K562 (cell line): ENCODE results near the gene PAM. TPM values are rescaled to one million over a fixed set of nuclear protein-coding genes. Genes with fewer than 3 reads are reported as not detected.

Experiments used
- ATAC-seq: fragments of 200-7000 bp; cut with Tn5 transposase; 3 replicates; pipeline ENCODE4 v1.9.1; 2020; ENCODE audit warnings: moderate library complexity
- BruUV-seq: library from RNA; stranded (reverse); fragments of 400-500 nt; replicated peaks from 2 replicates; lab custom pipeline; 2021; lab: Mats Ljungman, UMichigan
- CTCF ChIA-PET: fragments of 300-600 bp; formaldehyde crosslinking; extraction: SDS; loops from one replicate; lab custom pipeline; 2021; ENCODE audit warnings: low intra/inter-chr PET ratio; lab: Yijun Ruan, JAX
- POLR2A ChIA-PET: fragments of 300-600, 350-650 bp; sonication (Branson Sonifier 250); formaldehyde crosslinking; extraction: SDS; loops from one replicate; lab custom pipeline; 2021; ENCODE audit warnings: antibody characterized with exemption, inconsistent platforms; lab: Yijun Ruan, JAX
- DNase-seq, 4 experiments: peaks; one replicate each; pipeline versions ENCODE4 v3.0.0 to v3.0.0-alpha.2; 2011 to 2018; ENCODE audit warnings: low spot score in 3 of 4, mixed read lengths in 3 of 4; ENCODE audit errors: extremely low read depth in 1 of 4
- FAIRE-seq: peaks from 2 replicates; lab custom pipeline; 2011; peaks lifted over from hg19 to GRCh38; lab: Jason Lieb, UNC
- H2AFZ ChIP-seq: 2 replicates; pipeline ENCODE4 v1.6.0; 2011; ENCODE audit warnings: low read depth, low read length, control low read depth, inconsistent platforms
- H3K27ac ChIP-seq: fragments of 200-600 bp; 3 replicates; pipeline ENCODE4 v1.8.0; 2011; ENCODE audit warnings: low read depth, mild to moderate bottlenecking, control low read depth, inconsistent platforms, low read length, moderate library complexity, mixed read lengths; ENCODE audit errors: extremely low read depth
- H3K27me3 ChIP-seq, 2 experiments: fragments of 300-600 bp in 1 of 2; 2 replicates in 1 of 2; 3 replicates in 1 of 2; pipeline versions ENCODE4 v1.6.0 to v1.8.0; 2011; ENCODE audit warnings: inconsistent platforms in 2 of 2, low read length in 2 of 2, mild to moderate bottlenecking in 1 of 2, mixed read lengths in 1 of 2, moderate library complexity in 1 of 2; ENCODE audit not compliant: control insufficient read depth in 2 of 2, insufficient read depth in 2 of 2
- H3K36me3 ChIP-seq: fragments of 300-600 bp; 3 replicates; pipeline ENCODE4 v1.8.0; 2011; ENCODE audit warnings: mild to moderate bottlenecking, low read length, inconsistent platforms; ENCODE audit not compliant: control insufficient read depth, insufficient read depth
- H3K4me1 ChIP-seq, 2 experiments: fragments of 200-600 bp in 1 of 2; replicated peaks in 1 of 2; 2 replicates in 1 of 2; 3 replicates in 1 of 2; pipeline versions ENCODE4 v1.5.1 to v1.8.0; 2011; ENCODE audit warnings: inconsistent platforms in 2 of 2, low read length in 2 of 2, mild to moderate bottlenecking in 1 of 2, mixed read lengths in 1 of 2, moderate library complexity in 1 of 2; ENCODE audit not compliant: control insufficient read depth in 2 of 2, insufficient read depth in 2 of 2
- H3K4me2 ChIP-seq: 2 replicates; pipeline ENCODE4 v1.6.1; 2011; ENCODE audit warnings: low read length, control low read depth, inconsistent platforms, mixed read lengths; ENCODE audit not compliant: insufficient read depth
- H3K4me3 ChIP-seq: fragments of 200-600 bp; sonication (generic), shearing (Covaris generic); 2 replicates; pipeline ENCODE4 v1.5.1; 2016; ENCODE audit warnings: control low read depth, inconsistent platforms
- H3K79me2 ChIP-seq: fragments of 200-600 bp; 3 replicates; pipeline ENCODE4 v1.8.0; 2011; ENCODE audit warnings: low read length, inconsistent platforms; ENCODE audit not compliant: control insufficient read depth, insufficient read depth
- H3K9ac ChIP-seq, 2 experiments: 2 replicates each; pipeline versions ENCODE4 v1.6.0 to v1.6.1; 2011; ENCODE audit warnings: low read depth in 2 of 2, low read length in 2 of 2, control low read depth in 1 of 2, inconsistent platforms in 1 of 2, mild to moderate bottlenecking in 1 of 2, mixed read lengths in 1 of 2; ENCODE audit not compliant: insufficient read depth in 1 of 2
- H3K9me1 ChIP-seq: one replicate; pipeline ENCODE4 v1.6.0; 2011; ENCODE audit warnings: inconsistent platforms, mild to moderate bottlenecking, low read length, moderate library complexity; ENCODE audit not compliant: control insufficient read depth, insufficient read depth
- H3K9me3 ChIP-seq: replicated peaks from 2 replicates; pipeline ENCODE4 v1.5.1; 2011; ENCODE audit warnings: low read depth, low read length, inconsistent platforms; ENCODE audit not compliant: control insufficient read depth, insufficient read depth
- H4K20me1 ChIP-seq: replicated peaks from 2 replicates; pipeline ENCODE4 v1.6.1; 2011; ENCODE audit warnings: low read length, inconsistent platforms, mixed read lengths; ENCODE audit not compliant: control insufficient read depth, insufficient read depth
- DNMT1 ChIP-seq: fragments of 450-650 bp; IDR thresholded peaks from 2 replicates; pipeline ENCODE4 v1.6.1; 2016; ENCODE audit warnings: antibody characterized with exemption, mild to moderate bottlenecking
- ELK3 ChIP-seq: fragments of 450-650 bp; formaldehyde crosslinking; IDR thresholded peaks from 2 replicates; pipeline ENCODE4 v1.4.0; 2020; ENCODE audit warnings: mild to moderate bottlenecking
- NR2F6 ChIP-seq: fragments of 450-650 bp; formaldehyde crosslinking; IDR thresholded peaks from 2 replicates; pipeline ENCODE4 v1.4.0; 2020; ENCODE audit warnings: mild to moderate bottlenecking
- PCBP2 ChIP-seq: fragments of 200-400 bp; formaldehyde crosslinking; IDR thresholded peaks from 2 replicates; pipeline ENCODE4 v1.6.1; 2018; ENCODE audit warnings: low read length, low read depth, mild to moderate bottlenecking, moderate library complexity; ENCODE audit not compliant: poor library complexity, severe bottlenecking
- SMARCB1 ChIP-seq: IDR thresholded peaks from 2 replicates; pipeline ENCODE4 v1.6.1; 2011; ENCODE audit warnings: improper control_type of control experiment, low read depth; ENCODE audit not compliant: insufficient read length
- ZNF407 ChIP-seq: fragments of 450-650 bp; IDR thresholded peaks from 2 replicates; pipeline ENCODE4 v1.6.1; 2016; ENCODE audit warnings: low read depth
- WGBS: fragments of 100-300 bp; shearing (Covaris generic); methylation state at CpG from one replicate; pipeline ENCODE4 v1.1.6; 2016; ENCODE audit warnings: low coverage, mixed read lengths; ENCODE audit not compliant: insufficient coverage; ENCODE audit errors: missing lambda C conversion rate; 5-methylcytosine and 5-hydroxymethylcytosine counted together
- in situ Hi-C: fragments of 300-500 bp; cut with MboI; formaldehyde crosslinking; loops from 4 replicates; pipeline ENCODE4 v1.15.0; 2018; ENCODE audit warnings: inconsistent platforms, mixed read lengths
- intact Hi-C: fragments of 100-400 bp; cut with micrococcal nuclease; formaldehyde crosslinking; loops from 2 replicates; pipeline ENCODE4 v1.14.2; 2022
- polyA plus RNA-seq, 8 experiments: library from polyadenylated mRNA; depleted of rRNA in 4 of 8; stranded (reverse) in 5 of 8; unstranded in 3 of 8; fragments of >200 nt; fragmentation: Nextera tagmentation in 2 of 8; fragmentation: Illumina TruSeq in 1 of 8; extraction: Ambion mirVana in 2 of 8; extraction: Trizol in 1 of 8; gene quantifications; 2 replicates each; pipeline versions ENCODE4 v1.2.1 to v1.2.3, GENCODE V29; 2011 to 2014; ENCODE audit warnings: inconsistent platforms in 1 of 8, missing spikeins in 1 of 8
- total RNA-seq, 7 experiments: library from RNA; depleted of rRNA in 6 of 7; stranded (reverse); fragments of >200 nt in 6 of 7; fragmentation: Illumina TruSeq in 2 of 7; extraction: Trizol in 2 of 7; gene quantifications; 2 replicates each; pipeline versions ENCODE4 v1.2.1 to v1.2.3, GENCODE V29; 2011 to 2021; ENCODE audit warnings: low replicate concordance in 1 of 7
- TF ChIP-seq, protein P1 (sequence below), 2 experiments: fragments of 450-650 bp; IDR thresholded peaks; 2 replicates each; pipeline ENCODE4 v1.6.1; 2016
- TF ChIP-seq, protein P2 (sequence below): IDR thresholded peaks from 2 replicates; pipeline ENCODE4 v1.6.1; 2016; ENCODE audit warnings: missing genetic modification characterization, missing compliant biosample characterization
- TF ChIP-seq, protein P3 (sequence below): fragments of 450-650 bp; IDR thresholded peaks from 2 replicates; pipeline ENCODE4 v1.6.1; 2016

PAM gene
- total and polyA plus RNA-seq, 9 of the 15 experiments (the other 6 are each of a cell fraction or from before 2014, with no cell fraction given), result 0.39 to 3.1 (median 0.77) TPM

GRCh38 chr5:102969641-102970040, 214.5 kb downstream of the PAM start:
- H3K4me2 ChIP-seq, result no peak overlapping the region
- ATAC-seq (no peak), DNase-seq (no peak), FAIRE-seq (no peak)
- intact Hi-C loops, result loop anchor here (5.0 kb wide), 1 partner anchor 168 kb away; no protein-coding TSS in a partner anchor
- no peaks in the 10 kb centered on the region for H4K20me1 ChIP-seq
- CTCF ChIA-PET, result no interaction called here
- no TSS peak for BruUV-seq
- no peaks in the 10 kb centered on the region for H3K9me1 ChIP-seq
- in situ Hi-C loops, result no loop called here
- no peaks in the 10 kb centered on the region for H3K4me1 ChIP-seq
- no peaks in the 10 kb centered on the region for H3K27me3 ChIP-seq
- H3K36me3 ChIP-seq, result no peaks in the 10 kb centered on the region
- H3K9ac ChIP-seq, result no peak overlapping the region
- no peak overlapping the region for H3K27ac ChIP-seq
- no peaks in the 10 kb centered on the region for H3K79me2 ChIP-seq
- no peaks in the 10 kb centered on the region for H3K9me3 ChIP-seq
- H2AFZ ChIP-seq, result no peak overlapping the region
- H3K4me3 ChIP-seq, result no peak overlapping the region
- POLR2A ChIA-PET, result interaction anchor here (0.6 kb wide), 1 partner anchor 19 kb away, joined by 3 read pairs; no protein-coding TSS in a partner anchor
- 2% methylated on average over 3 of the region's 3 CpGs for WGBS
- no peak for TF ChIP-seq PCBP2
- no peak for TF ChIP-seq SMARCB1
- TF ChIP-seq, protein P1, sequence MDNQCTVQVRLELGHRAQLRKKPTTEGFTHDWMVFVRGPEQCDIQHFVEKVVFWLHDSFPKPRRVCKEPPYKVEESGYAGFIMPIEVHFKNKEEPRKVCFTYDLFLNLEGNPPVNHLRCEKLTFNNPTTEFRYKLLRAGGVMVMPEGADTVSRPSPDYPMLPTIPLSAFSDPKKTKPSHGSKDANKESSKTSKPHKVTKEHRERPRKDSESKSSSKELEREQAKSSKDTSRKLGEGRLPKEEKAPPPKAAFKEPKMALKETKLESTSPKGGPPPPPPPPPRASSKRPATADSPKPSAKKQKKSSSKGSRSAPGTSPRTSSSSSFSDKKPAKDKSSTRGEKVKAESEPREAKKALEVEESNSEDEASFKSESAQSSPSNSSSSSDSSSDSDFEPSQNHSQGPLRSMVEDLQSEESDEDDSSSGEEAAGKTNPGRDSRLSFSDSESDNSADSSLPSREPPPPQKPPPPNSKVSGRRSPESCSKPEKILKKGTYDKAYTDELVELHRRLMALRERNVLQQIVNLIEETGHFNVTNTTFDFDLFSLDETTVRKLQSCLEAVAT (IDR thresholded peaks at IDR 0.05), result no peak
- TF ChIP-seq, protein P2, sequence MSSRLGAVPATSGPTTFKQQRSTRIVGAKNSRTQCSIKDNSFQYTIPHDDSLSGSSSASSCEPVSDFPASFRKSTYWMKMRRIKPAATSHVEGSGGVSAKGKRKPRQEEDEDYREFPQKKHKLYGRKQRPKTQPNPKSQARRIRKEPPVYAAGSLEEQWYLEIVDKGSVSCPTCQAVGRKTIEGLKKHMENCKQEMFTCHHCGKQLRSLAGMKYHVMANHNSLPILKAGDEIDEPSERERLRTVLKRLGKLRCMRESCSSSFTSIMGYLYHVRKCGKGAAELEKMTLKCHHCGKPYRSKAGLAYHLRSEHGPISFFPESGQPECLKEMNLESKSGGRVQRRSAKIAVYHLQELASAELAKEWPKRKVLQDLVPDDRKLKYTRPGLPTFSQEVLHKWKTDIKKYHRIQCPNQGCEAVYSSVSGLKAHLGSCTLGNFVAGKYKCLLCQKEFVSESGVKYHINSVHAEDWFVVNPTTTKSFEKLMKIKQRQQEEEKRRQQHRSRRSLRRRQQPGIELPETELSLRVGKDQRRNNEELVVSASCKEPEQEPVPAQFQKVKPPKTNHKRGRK, result no peak
- no peak for TF ChIP-seq DNMT1
- no peak for TF ChIP-seq NR2F6 (CRISPR knock-in tag)
- TF ChIP-seq, protein P3, sequence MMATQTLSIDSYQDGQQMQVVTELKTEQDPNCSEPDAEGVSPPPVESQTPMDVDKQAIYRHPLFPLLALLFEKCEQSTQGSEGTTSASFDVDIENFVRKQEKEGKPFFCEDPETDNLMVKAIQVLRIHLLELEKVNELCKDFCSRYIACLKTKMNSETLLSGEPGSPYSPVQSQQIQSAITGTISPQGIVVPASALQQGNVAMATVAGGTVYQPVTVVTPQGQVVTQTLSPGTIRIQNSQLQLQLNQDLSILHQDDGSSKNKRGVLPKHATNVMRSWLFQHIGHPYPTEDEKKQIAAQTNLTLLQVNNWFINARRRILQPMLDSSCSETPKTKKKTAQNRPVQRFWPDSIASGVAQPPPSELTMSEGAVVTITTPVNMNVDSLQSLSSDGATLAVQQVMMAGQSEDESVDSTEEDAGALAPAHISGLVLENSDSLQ, result no peak
- TF ChIP-seq ELK3 (CRISPR knock-in tag), result no peak
- TF ChIP-seq ZNF407, result no peak
